GM12865 (cell line): Measurements from ENCODE around the gene ATRN.
"Not testable (repeated sequence)": the region's sequence is repeated elsewhere in the genome, so short reads cannot be mapped to it uniquely, and the experiment has no call there.

Experiments
- DNase-seq: peaks from one replicate; pipeline ENCODE4 v3.0.0; 2010; ENCODE audit warnings: low read depth
- H3K4me3 ChIP-seq: 2 replicates; pipeline ENCODE4 v1.5.1; 2011; ENCODE audit warnings: mild to moderate bottlenecking, low read depth, low read length, control low read depth
- TF ChIP-seq, protein P1 (sequence below): IDR thresholded peaks from 2 replicates; pipeline ENCODE4 v1.5.1; 2011; ENCODE audit warnings: low read length, control low read depth, low read depth, inconsistent platforms; ENCODE audit not compliant: insufficient read depth; ENCODE audit errors: missing control alignments

The ATRN gene

DNA sequence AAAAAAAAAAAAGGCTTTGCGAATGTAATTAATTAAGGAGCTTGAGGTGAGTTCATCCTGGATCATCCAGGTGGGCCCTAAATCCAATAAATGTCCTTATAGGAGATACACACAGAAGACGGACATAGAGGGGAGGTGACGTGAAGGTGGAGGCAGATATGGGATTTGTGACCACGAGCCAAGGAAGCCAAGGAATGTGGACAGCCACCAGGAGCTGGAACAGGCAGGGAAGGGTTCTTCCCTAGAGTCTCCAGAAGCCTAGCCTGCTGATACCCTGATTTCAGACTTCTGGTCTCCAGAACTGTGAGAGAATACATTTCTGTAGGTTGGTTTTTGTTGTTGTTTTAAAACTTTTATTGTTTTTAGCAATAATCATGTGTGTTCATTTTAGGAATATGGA, 6.7 kb upstream of the ATRN start:
- TF ChIP-seq, protein P1, sequence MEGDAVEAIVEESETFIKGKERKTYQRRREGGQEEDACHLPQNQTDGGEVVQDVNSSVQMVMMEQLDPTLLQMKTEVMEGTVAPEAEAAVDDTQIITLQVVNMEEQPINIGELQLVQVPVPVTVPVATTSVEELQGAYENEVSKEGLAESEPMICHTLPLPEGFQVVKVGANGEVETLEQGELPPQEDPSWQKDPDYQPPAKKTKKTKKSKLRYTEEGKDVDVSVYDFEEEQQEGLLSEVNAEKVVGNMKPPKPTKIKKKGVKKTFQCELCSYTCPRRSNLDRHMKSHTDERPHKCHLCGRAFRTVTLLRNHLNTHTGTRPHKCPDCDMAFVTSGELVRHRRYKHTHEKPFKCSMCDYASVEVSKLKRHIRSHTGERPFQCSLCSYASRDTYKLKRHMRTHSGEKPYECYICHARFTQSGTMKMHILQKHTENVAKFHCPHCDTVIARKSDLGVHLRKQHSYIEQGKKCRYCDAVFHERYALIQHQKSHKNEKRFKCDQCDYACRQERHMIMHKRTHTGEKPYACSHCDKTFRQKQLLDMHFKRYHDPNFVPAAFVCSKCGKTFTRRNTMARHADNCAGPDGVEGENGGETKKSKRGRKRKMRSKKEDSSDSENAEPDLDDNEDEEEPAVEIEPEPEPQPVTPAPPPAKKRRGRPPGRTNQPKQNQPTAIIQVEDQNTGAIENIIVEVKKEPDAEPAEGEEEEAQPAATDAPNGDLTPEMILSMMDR, result no peak
- DNase-seq, result no peak
- no peak overlapping the region for H3K4me3 ChIP-seq

DNA sequence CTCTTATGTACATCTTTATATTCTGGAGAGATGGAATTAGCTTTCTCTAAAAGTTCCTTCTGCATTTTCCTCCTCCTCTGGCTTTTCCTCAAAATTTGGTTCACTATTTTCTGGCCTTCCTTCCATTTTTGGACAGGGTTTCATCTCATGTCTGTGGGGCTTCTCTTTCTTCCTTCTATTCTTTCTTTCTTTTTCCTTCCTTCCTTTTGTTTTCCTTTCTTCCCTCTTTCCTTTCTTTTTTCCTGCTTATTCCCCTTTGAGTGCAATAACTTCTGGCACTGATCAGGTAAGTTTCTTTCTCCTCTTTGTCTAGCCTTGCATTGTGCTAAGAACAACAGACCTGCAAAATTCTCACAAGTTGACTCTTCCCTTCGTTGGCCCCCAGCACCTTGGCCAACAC, 5.5 kb upstream of the ATRN start:
- DNase-seq, result no peak
- TF ChIP-seq, protein P1, result no peak
- H3K4me3 ChIP-seq, result no peak overlapping the region

DNA sequence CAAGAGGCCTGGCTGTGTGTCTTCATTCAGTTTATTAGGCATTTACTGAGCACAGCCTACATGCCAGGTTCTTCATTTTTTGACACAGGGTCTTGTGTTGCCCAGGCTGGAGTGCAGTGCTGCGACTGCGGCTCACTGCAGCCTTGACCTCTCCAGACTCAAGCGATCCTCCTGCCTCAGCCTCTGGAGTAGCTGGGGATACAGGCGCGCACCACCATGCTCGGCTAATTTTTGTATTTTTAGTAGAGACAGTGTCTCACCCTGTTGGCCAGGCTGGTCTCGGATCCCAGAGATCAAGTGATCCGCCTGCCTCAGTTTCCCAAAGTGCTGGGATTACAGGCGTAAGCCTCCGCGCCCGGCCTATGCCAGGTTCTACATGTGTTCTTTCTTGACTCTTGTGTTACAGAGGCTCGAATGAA, 601 bp upstream of the ATRN start:
- DNase-seq, result no peak
- TF ChIP-seq, protein P1, result no peak
- peak overlapping the region; percentile 94 for H3K4me3 ChIP-seq

DNA sequence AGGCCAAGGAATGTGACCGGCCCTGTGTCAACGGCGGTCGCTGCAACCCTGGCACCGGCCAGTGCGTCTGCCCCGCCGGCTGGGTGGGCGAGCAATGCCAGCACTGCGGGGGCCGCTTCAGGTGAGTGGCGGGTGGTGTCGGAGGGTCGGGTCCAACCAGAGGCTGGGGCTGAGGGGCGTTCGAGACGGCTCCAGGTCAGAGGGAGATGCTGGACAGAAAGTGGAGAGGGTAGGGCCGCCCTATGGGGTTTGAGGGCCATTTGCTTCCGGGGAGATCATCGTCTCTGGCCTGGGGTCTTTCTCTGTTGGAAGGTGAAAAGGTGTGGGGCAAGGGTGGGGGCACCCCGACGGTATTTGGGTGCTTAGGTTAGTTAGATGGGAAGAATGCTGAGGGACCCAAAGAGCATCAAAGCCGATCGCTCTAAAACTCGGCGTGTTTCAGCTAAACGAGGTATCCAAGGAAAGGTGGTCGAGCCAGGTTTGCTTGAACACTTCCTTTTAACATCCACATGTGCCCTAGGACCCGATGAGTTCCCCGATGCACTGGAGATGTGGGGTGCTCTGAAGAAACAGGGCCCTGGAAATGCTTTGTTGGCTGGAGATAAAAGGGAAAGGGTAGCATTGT, 691 bp downstream of the ATRN start:
- H3K4me3 ChIP-seq, result peak overlapping the region; percentile 94
- DNase-seq, result no peak
- TF ChIP-seq, protein P1, result no peak

DNA sequence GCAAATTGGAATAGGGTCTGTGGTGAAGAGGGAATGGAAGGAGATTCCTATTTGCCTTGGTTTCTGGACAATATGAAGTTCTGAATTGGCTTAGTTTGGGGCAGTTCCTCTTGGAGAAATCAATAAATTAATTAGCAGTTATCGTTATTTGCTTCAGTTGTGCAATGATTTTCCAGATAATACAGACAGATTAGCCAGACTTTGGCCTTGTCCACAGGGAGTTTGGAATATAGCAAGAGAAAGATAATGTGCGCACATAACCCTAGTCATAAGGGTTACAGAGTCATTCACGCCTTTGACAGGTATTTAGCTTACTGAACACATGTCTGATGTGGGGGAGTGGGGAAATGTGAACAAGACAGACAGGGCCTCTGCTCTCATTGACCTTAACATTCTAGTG, 1.3 kb downstream of the ATRN start:
- TF ChIP-seq, protein P1, result no peak
- no peak for DNase-seq
- peak overlapping the region; percentile 94 for H3K4me3 ChIP-seq

DNA sequence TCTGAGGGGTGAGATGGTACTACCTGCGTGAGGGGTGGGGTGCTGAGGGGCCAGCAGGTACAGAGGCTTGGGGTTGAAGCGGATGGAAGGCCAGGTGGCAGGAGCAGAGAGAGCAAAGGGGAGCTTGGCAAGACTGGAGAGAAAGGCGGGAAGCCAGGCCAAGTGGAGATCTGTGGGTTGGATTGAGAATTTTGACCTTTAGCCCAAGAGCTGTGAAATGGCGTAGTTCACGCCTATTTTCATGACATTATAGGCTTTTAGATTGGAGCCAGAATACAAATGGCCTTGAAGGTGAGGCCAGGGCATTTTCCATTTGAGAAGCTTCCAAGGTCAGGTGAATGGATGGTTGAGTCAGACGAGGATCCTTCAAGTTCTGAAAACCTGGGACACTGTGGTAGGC, 2.5 kb downstream of the ATRN start:
- H3K4me3 ChIP-seq, result no peak overlapping the region
- TF ChIP-seq, protein P1, result no peak
- no peak for DNase-seq

DNA sequence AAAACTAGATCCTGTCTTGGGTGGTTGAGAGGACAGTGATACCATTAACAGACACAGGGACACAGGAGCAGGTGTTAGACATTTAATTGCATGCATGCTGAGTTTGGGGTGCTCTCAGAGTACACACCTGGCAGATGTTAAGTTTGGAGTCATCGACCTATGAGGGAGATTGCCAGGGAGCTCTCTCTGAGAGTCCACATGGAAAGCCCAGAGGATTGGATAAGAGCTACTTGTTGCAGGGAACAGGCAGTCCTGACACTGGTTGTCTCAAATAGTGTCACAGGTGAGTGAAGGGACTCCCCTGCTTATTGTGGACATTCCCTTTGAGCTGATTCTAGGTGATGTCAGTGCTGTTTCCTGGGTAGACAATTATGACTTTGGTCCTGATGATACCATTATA, 3.1 kb downstream of the ATRN start:
- H3K4me3 ChIP-seq, result no peak overlapping the region
- DNase-seq, result peak; percentile 18
- TF ChIP-seq, protein P1, result no peak

DNA sequence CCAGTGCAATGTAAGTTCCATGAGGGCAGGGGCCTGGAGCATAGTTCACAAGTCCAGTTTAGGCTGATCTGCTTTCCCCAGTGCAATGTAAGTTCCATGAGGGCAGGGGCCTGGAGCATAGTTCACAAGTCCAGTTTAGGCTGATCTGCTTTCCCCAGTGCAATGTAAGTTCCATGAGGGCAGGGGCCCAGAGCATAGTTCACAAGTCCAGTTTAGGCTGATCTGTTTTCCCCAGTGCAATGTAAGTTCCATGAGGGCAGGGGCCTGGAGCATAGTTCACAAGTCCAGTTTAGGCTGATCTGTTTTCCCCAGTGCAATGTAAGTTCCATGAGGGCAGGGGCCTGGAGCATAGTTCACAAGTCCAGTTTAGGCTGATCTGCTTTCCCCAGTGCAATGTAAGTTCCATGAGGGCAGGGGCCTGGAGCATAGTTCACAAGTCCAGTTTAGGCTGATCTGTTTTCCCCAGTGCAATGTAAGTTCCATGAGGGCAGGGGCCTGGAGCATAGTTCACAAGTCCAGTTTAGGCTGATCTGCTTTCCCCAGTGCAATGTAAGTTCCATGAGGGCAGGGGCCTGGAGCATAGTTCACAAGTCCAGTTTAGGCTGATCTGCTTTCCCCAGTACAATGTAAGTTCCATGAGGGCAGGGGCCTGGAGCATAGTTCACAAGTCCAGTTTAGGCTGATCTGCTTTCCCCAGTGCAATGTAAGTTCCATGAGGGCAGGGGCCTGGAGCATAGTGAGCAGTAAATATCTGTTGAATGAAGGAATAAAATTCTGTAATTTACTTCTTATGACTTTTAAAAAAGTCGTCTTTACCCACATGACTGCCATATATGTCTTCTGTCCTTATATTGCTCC, 6.4 kb downstream of the ATRN start:
- not testable (repeated sequence) for DNase-seq, H3K4me3 ChIP-seq
